Psoas muscle (tissue), 8 donors: ENCODE results near the gene APOO. TPM values are rescaled to one million over a fixed set of nuclear protein-coding genes. Genes with fewer than 3 reads are reported as not detected.
A peak's percentile ranks its signal among the peaks of the same experiment; 100 is the strongest.

ENCODE experiments used
- ATAC-seq, 4 donors: fragments of 200-7000 bp; cut with Tn5 transposase; one replicate each; pipeline ENCODE4 v1.9.1; 2020; ENCODE audit warnings: moderate library complexity in 3 of 4, mild to moderate bottlenecking in 2 of 4
- DNase-seq, 2 donors: peaks; one replicate each; pipeline ENCODE4 v3.0.0-alpha.2; 2020
- H3K27ac ChIP-seq: fragments of 200-600 bp; one replicate; pipeline ENCODE4 v1.8.0; 2022
- H3K27me3 ChIP-seq, 3 donors: fragments of 200-600 bp in 1 of 3; one replicate each; pipeline versions ENCODE4 v1.6.1 to v1.8.0; 2013 to 2022; ENCODE audit warnings: low read length in 2 of 3, mild to moderate bottlenecking in 2 of 3, moderate library complexity in 1 of 3; ENCODE audit not compliant: insufficient read depth in 3 of 3
- H3K36me3 ChIP-seq, 2 donors: fragments of 200-600 bp in 1 of 2; one replicate each; pipeline versions ENCODE4 v1.6.1 to v1.8.0; 2013 to 2022; ENCODE audit warnings: low read depth in 1 of 2, mild to moderate bottlenecking in 1 of 2, moderate library complexity in 1 of 2; ENCODE audit not compliant: insufficient read depth in 1 of 2
- H3K4me1 ChIP-seq: fragments of 200-600 bp; one replicate; pipeline ENCODE4 v1.8.0; 2022
- H3K4me3 ChIP-seq: fragments of 200-600 bp; one replicate; pipeline ENCODE4 v1.8.0; 2022; ENCODE audit warnings: mild to moderate bottlenecking
- H3K9me3 ChIP-seq: fragments of 200-600 bp; one replicate; pipeline ENCODE4 v1.8.0; 2022
- CTCF ChIP-seq: fragments of 200-600 bp; IDR thresholded peaks from one replicate; pipeline ENCODE4 v1.8.0; 2022; ENCODE audit warnings: antibody characterized with exemption
- WGBS, 3 donors: extraction: QIAGEN DNeasy Blood & Tissue Kit; methylation state at CpG; one replicate each; pipeline versions ENCODE4 v1.1.6 to v1.1.7; 2013; 5-methylcytosine and 5-hydroxymethylcytosine counted together
- intact Hi-C, 2 donors: fragments of 100-400 bp; cut with DNase I; formaldehyde crosslinking; loops; one replicate each; pipeline versions ENCODE4 v1.11.0 to v1.14.2; 2022
- polyA plus RNA-seq, 3 donors: library from polyadenylated mRNA; stranded (reverse); fragments of 200-250 nt; gene quantifications; one replicate each; pipeline ENCODE4 v1.2.3, GENCODE V29; 2013
- total RNA-seq, 4 donors: library from RNA; stranded (reverse); fragmentation: NEBNext Ultra II Directional in 2 of 4; extraction: Animal tissue kit (Norgen Biotek cat#: 25700) in 2 of 4; gene quantifications; one replicate each; pipeline versions ENCODE4 v1.2.1 to v1.2.4, GENCODE V29; 2021 to 2023
- donor health status: healthy with polysubstance abuse.
- donor health status: DM: no; HTN: no; CAD: no; lungs with moderate emphysema.
- donor health status: Bipolar disorder and iron deficiency.
- donor health status: healthy.
- donor health status: DM: yes; HTN: yes; CAD: no.
- donor health status: DM: no; HTN: no; CAD: no.
- donor health status: DM: no; HTN: no; CAD: no.
- donor health status: DM: yes; HTN: yes; CAD: no.

The APOO gene
- total and polyA plus RNA-seq, 7 donors = 29.7 to 78.5 (median 54.7) TPM

GRCh38 chrX:23854945-23855344 lies 52.8 kb downstream of the APOO start:
- Histone ChIP-seq H3K27me3 (no peaks in the 10 kb centered on the region), H3K36me3 (peaks cover 0 to 4% of the 10 kb centered on the region in 2 donors), H3K4me1 (no peaks in the 10 kb centered on the region), H3K4me3 (no peak overlapping the region), H3K9me3 (no peaks in the 10 kb centered on the region), H3K27ac (no peak overlapping the region)
- intact Hi-C loops = no loop called here
- ATAC-seq (no peak), DNase-seq (peak in 1 of 2 donors; percentile 57)
- TF ChIP-seq CTCF = no peak
- 87 to 99% (median 98%) methylated on average over 3 of the region's 3 CpGs for WGBS, 3 donors

GRCh38 chrX:23854122-23854521 lies 53.6 kb downstream of the APOO start:
- peaks cover 0 to under 1% of the 10 kb centered on the region in 2 donors for H3K36me3 ChIP-seq
- intact Hi-C loops = no loop called here
- DNase-seq = no peak
- no peak overlapping the region for H3K27ac ChIP-seq
- H3K27me3 ChIP-seq = no peaks in the 10 kb centered on the region
- 57 to 62% (median 61%) methylated on average over 4 of the region's 4 CpGs for WGBS, 3 donors
- no peak for TF ChIP-seq CTCF
- ATAC-seq = no peak
- no peaks in the 10 kb centered on the region for H3K9me3 ChIP-seq
- H3K4me3 ChIP-seq = no peak overlapping the region
- H3K4me1 ChIP-seq = no peaks in the 10 kb centered on the region

DNA sequence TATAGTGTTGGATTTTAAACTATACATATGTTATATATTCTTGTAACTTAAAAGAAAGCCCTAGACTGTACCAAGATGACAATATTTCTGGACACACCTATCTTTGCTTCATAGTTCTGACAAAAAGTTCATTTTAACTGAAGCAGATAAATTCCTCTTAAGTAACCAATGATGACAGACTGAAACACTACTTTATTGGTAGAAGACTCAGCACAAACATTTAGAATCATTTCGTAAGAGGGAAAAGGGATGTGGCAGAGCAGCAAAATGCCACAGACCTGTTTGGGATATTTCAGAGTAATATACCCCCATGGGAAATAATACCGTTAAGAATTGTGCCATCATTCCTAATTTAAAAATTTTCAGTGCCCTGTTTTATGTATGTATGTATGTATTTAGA lies 56.2 kb downstream of the APOO start:
- H3K9me3 ChIP-seq = no peaks in the 10 kb centered on the region
- no peak for TF ChIP-seq CTCF
- H3K27me3 ChIP-seq = no peaks in the 10 kb centered on the region
- no peaks in the 10 kb centered on the region for H3K4me1 ChIP-seq
- WGBS, 3 donors = 84 to 94% (median 91%) methylated on average over 2 of the region's 2 CpGs
- no peak overlapping the region for H3K4me3 ChIP-seq
- ATAC-seq (no peak), DNase-seq (no peak)
- H3K36me3 ChIP-seq = no peaks in the 10 kb centered on the region
- intact Hi-C loops = no loop called here
- no peak overlapping the region for H3K27ac ChIP-seq

DNA sequence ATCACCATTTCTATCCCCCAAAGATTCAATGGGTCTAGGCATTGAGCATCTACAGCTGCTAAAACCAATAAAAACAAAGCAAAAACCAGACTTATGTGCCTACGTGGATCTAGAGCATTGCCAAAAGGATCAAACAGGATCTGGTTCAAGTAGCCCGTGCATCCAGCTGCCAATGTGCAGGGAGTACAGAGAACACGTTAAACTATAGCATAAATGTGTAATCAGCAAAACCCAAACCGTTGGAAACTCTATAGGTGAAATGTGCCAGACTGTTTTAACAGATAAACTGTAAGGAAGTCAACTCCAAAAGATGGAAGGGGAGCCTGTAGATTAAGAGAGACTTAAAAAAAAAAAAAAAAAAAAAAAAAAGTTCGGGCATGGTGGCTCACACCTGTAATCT lies 58.5 kb downstream of the APOO start:
- H3K9me3 ChIP-seq = no peaks in the 10 kb centered on the region
- TF ChIP-seq CTCF = no peak
- H3K36me3 ChIP-seq = no peaks in the 10 kb centered on the region
- ATAC-seq = no peak
- no peak overlapping the region for H3K27ac ChIP-seq
- no peak overlapping the region for H3K4me3 ChIP-seq
- no peak for DNase-seq
- no peaks in the 10 kb centered on the region for H3K27me3 ChIP-seq
- H3K4me1 ChIP-seq = no peaks in the 10 kb centered on the region
- WGBS, 3 donors = 80 to 96% (median 94%) methylated on average over 4 of the region's 5 CpGs
- intact Hi-C loops = no loop called here

- DNase-seq = no peak
- intact Hi-C loops = no loop called here
- ATAC-seq = no peak
- no peak for TF ChIP-seq CTCF
- no peaks in the 10 kb centered on the region for H3K9me3 ChIP-seq
- no peak overlapping the region for H3K27ac ChIP-seq
- WGBS, 3 donors = 62 to 64% (median 63%) methylated on average over 3 of the region's 3 CpGs
- no peaks in the 10 kb centered on the region for H3K27me3 ChIP-seq
- no peaks in the 10 kb centered on the region for H3K4me1 ChIP-seq
- no peak overlapping the region for H3K4me3 ChIP-seq
- H3K36me3 ChIP-seq = no peaks in the 10 kb centered on the region
These were observed 62.4 kb downstream of the APOO start for GRCh38 chrX:23845351-23845817.
